ENCODE results near the gene NTRK2.

GRCh38 chr9:84636436-84636835, 33.1 kb upstream of the NTRK2 start:
- TF ChIP-seq CTCF (IDR thresholded peaks at IDR 0.05) (no peak), POLR2A (IDR thresholded peaks at IDR 0.05) (no peak)
